IPS-18a (cell line): ENCODE data around the gene KIAA0513.

Experiments used
- H3K27ac ChIP-seq: one replicate; pipeline ENCODE4 v1.5.1; 2013; ENCODE audit warnings: low read length
- H3K27me3 ChIP-seq: one replicate; pipeline ENCODE4 v1.6.1; 2013; ENCODE audit warnings: mild to moderate bottlenecking, low read length; ENCODE audit not compliant: control insufficient read depth, insufficient read depth
- H3K36me3 ChIP-seq: one replicate; pipeline ENCODE4 v1.6.1; 2013; ENCODE audit warnings: low read depth, low read length; ENCODE audit not compliant: control insufficient read depth
- H3K4me1 ChIP-seq: one replicate; pipeline ENCODE4 v1.6.1; 2013; ENCODE audit warnings: low read depth, low read length; ENCODE audit not compliant: control insufficient read depth
- H3K4me3 ChIP-seq: one replicate; pipeline ENCODE4 v1.5.1; 2013; ENCODE audit warnings: low read length
- H3K9ac ChIP-seq: one replicate; pipeline ENCODE4 v1.6.1; 2013; ENCODE audit warnings: mild to moderate bottlenecking, low read length, moderate library complexity
- H3K9me3 ChIP-seq: one replicate; pipeline ENCODE4 v1.6.1; 2013; ENCODE audit warnings: low read depth, low read length; ENCODE audit not compliant: control insufficient read depth

Gene KIAA0513

GRCh38 chr16:85067024-85067423 is 39.4 kb downstream of the KIAA0513 start:
- Histone ChIP-seq H3K9ac (no peak overlapping the region), H3K27ac (no peak overlapping the region), H3K36me3 (no peaks in the 10 kb centered on the region), H3K4me3 (no peak overlapping the region), H3K9me3 (no peaks in the 10 kb centered on the region), H3K4me1 (peaks cover 11% of the 10 kb centered on the region), H3K27me3 (no peaks in the 10 kb centered on the region)

GRCh38 chr16:85067426-85067825 is 39.8 kb downstream of the KIAA0513 start:
- no peaks in the 10 kb centered on the region for H3K36me3 ChIP-seq
- no peaks in the 10 kb centered on the region for H3K27me3 ChIP-seq
- H3K4me3 ChIP-seq, result no peak overlapping the region
- H3K4me1 ChIP-seq, result peaks cover 7% of the 10 kb centered on the region
- H3K9me3 ChIP-seq, result no peaks in the 10 kb centered on the region
- H3K9ac ChIP-seq, result no peak overlapping the region
- no peak overlapping the region for H3K27ac ChIP-seq

- Histone ChIP-seq H3K27me3 (no peaks in the 10 kb centered on the region), H3K9me3 (no peaks in the 10 kb centered on the region)
Observed at GRCh38 chr16:85068746-85069145, 41.2 kb downstream of the KIAA0513 start.

GRCh38 chr16:85069171-85069570 is 41.6 kb downstream of the KIAA0513 start:
- H3K9me3 ChIP-seq, result no peaks in the 10 kb centered on the region
- H3K9ac ChIP-seq, result no peak overlapping the region
- no peaks in the 10 kb centered on the region for H3K4me1 ChIP-seq
- H3K4me3 ChIP-seq, result no peak overlapping the region
- H3K27ac ChIP-seq, result no peak overlapping the region
- no peaks in the 10 kb centered on the region for H3K27me3 ChIP-seq
- H3K36me3 ChIP-seq, result no peaks in the 10 kb centered on the region

More at GRCh38 chr16:85068746-85069145, 41.2 kb downstream of the KIAA0513 start:
- Histone ChIP-seq H3K9ac (no peak overlapping the region), H3K27ac (no peak overlapping the region), H3K4me3 (no peak overlapping the region), H3K36me3 (no peaks in the 10 kb centered on the region), H3K4me1 (no peaks in the 10 kb centered on the region)

- H3K36me3 ChIP-seq, result no peaks in the 10 kb centered on the region
- H3K27ac ChIP-seq, result no peak overlapping the region
- no peak overlapping the region for H3K4me3 ChIP-seq
- H3K4me1 ChIP-seq, result peaks cover 10% of the 10 kb centered on the region
- no peaks in the 10 kb centered on the region for H3K9me3 ChIP-seq
- peaks cover 9% of the 10 kb centered on the region for H3K27me3 ChIP-seq
- no peak overlapping the region for H3K9ac ChIP-seq
Observed at GRCh38 chr16:85072076-85072860, 44.7 kb downstream of the KIAA0513 start.

DNA sequence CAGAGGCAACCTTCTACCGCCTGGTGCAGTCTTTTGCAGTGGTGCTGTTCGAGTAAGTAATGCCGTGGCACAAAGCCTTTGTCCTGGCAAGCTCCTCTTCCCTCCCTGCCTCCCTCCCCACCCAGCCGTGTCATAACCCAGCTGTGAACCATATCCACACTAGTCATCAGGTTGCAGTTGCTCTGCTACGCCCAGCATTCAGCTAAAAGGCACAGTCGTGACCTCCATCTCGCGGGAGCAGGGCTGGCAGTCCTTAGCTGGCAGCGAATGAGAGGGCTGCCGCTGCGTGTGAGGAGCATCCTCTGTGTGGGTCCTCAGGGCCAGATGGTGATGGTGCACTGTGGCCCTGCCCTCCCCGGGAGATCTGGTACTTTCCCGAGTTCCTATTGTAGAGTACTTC is 45.4 kb downstream of the KIAA0513 start:
- Histone ChIP-seq H3K9me3 (no peaks in the 10 kb centered on the region), H3K4me3 (no peak overlapping the region), H3K27ac (no peak overlapping the region), H3K27me3 (peaks cover 9% of the 10 kb centered on the region), H3K36me3 (no peaks in the 10 kb centered on the region), H3K9ac (no peak overlapping the region), H3K4me1 (peaks cover 11% of the 10 kb centered on the region)

DNA sequence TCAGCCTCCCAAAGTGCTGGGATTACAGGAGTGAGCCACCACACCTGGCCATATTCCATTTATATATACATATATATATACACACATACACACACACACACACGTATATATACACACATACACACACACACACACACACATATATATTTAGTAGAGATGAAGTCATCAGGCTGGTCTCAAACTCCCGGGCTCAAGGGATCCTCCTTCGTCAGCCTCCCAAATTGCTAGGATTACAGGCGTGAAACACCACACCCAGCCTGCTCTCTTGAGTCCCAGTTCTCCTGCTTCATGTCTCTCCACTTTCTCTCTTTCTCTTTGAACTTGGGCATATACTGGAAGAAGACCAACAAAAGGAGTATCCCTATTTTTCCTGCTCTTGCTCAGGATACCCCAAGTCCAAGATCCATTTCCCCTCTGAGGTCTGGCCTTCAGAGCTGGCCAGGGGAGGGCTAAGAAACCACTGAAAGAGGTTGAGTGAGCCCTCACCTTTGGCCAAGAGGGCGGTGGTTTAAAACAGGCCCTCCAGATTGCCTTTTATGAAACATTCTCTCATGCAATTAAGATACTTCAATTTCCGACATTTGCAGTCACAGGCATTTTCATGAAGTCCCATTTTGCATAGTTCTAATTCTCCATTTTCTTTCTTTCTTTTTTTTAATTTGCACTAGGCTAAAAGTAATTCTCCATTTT is 46.8 kb downstream of the KIAA0513 start:
- H3K27ac ChIP-seq, result no peak overlapping the region
- no peak overlapping the region for H3K9ac ChIP-seq
- peaks cover 9% of the 10 kb centered on the region for H3K27me3 ChIP-seq
- H3K36me3 ChIP-seq, result no peaks in the 10 kb centered on the region
- peaks cover 11% of the 10 kb centered on the region for H3K4me1 ChIP-seq
- H3K9me3 ChIP-seq, result no peaks in the 10 kb centered on the region
- no peak overlapping the region for H3K4me3 ChIP-seq

GRCh38 chr16:85075236-85075924 is 47.8 kb downstream of the KIAA0513 start:
- Histone ChIP-seq H3K27me3 (peaks cover 16% of the 10 kb centered on the region), H3K4me3 (no peak overlapping the region), H3K27ac (no peak overlapping the region), H3K36me3 (no peaks in the 10 kb centered on the region), H3K9ac (no peak overlapping the region), H3K4me1 (peaks cover 11% of the 10 kb centered on the region), H3K9me3 (no peaks in the 10 kb centered on the region)

- H3K9ac ChIP-seq, result no peak overlapping the region
- H3K27me3 ChIP-seq, result peaks cover 29% of the 10 kb centered on the region
- H3K4me1 ChIP-seq, result peaks cover 24% of the 10 kb centered on the region
- no peak overlapping the region for H3K4me3 ChIP-seq
- no peak overlapping the region for H3K27ac ChIP-seq
- H3K9me3 ChIP-seq, result no peaks in the 10 kb centered on the region
- no peaks in the 10 kb centered on the region for H3K36me3 ChIP-seq
Observed at GRCh38 chr16:85077039-85077438, 49.4 kb downstream of the KIAA0513 start.

DNA sequence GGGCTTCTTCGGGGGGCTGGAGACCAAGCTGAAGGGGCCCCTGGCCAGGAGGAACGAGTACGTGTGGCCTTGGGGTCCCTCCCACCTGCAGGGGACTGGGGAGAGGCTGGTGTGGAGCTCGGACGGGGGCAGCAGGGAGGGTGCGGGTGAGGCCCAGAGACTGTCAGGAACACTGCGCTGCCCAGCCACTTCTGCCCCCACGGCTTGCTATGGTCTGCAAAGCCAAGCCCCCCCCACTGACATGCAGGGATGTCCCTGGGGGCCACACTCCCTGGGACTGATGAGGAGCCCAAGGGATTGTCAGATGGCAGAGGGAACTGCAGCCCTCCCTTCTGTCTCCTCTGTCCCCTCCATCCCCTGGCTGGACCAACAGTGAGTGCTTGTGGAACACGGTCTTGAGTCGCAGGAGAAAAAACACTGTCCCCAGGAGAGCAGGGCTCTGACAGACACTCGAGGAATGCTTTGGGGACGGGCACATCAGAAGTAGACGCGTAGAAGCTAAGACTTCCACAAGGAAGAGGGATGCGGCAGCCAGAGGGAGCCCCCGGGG is 50.1 kb downstream of the KIAA0513 start:
- peaks cover 36% of the 10 kb centered on the region for H3K27me3 ChIP-seq
- no peak overlapping the region for H3K4me3 ChIP-seq
- peaks cover 30% of the 10 kb centered on the region for H3K4me1 ChIP-seq
- H3K27ac ChIP-seq, result no peak overlapping the region
- no peak overlapping the region for H3K9ac ChIP-seq
- H3K9me3 ChIP-seq, result no peaks in the 10 kb centered on the region
- H3K36me3 ChIP-seq, result no peaks in the 10 kb centered on the region

- Histone ChIP-seq H3K4me1 (peaks cover 34% of the 10 kb centered on the region), H3K9me3 (no peaks in the 10 kb centered on the region), H3K4me3 (no peak overlapping the region), H3K27me3 (peaks cover 37% of the 10 kb centered on the region), H3K9ac (no peak overlapping the region), H3K27ac (no peak overlapping the region), H3K36me3 (no peaks in the 10 kb centered on the region)
Observed at GRCh38 chr16:85078226-85078625, 50.6 kb downstream of the KIAA0513 start.
